SJCRH30 (cell line): ENCODE data around the gene OGFOD3. TPM values are rescaled to one million over a fixed set of nuclear protein-coding genes. Genes with fewer than 3 reads are reported as not detected.

ENCODE experiments used
- DNase-seq, 2 experiments: peaks; one replicate each; pipeline ENCODE4 v3.0.0-alpha.2; 2015 to 2020
- H3K27ac ChIP-seq: fragments of 250-450 bp; sonication (Bioruptor Pico); 2 replicates; pipeline ENCODE4 v1.5.1; 2020; ENCODE audit warnings: mild to moderate bottlenecking, moderate library complexity
- H3K27me3 ChIP-seq: fragments of 250-450 bp; sonication (Bioruptor Pico); 2 replicates; pipeline ENCODE4 v1.5.1; 2020; ENCODE audit warnings: mild to moderate bottlenecking, moderate library complexity
- H3K36me3 ChIP-seq: fragments of 250-450 bp; sonication (Bioruptor Pico); 2 replicates; pipeline ENCODE4 v1.5.1; 2020; ENCODE audit warnings: mild to moderate bottlenecking, moderate library complexity
- H3K4me1 ChIP-seq: fragments of 250-450 bp; sonication (Bioruptor Pico); 2 replicates; pipeline ENCODE4 v1.5.1; 2020; ENCODE audit warnings: mild to moderate bottlenecking, moderate library complexity
- H3K4me3 ChIP-seq: fragments of 250-450 bp; sonication (Bioruptor Pico); 2 replicates; pipeline ENCODE4 v1.5.1; 2020; ENCODE audit warnings: mild to moderate bottlenecking, moderate library complexity
- H3K9me3 ChIP-seq: fragments of 250-450 bp; sonication (Bioruptor Pico); replicated peaks from 2 replicates; pipeline ENCODE4 v1.5.1; 2020; ENCODE audit warnings: mild to moderate bottlenecking, moderate library complexity
- total RNA-seq: library from RNA; depleted of rRNA; stranded (reverse); fragments of >200 nt; shearing (Covaris generic); gene quantifications from 2 replicates; pipeline ENCODE4 v1.2.3, GENCODE V29; 2014

OGFOD3 gene
- total RNA-seq, 1 experiment from 2014 or later = 144 TPM

GRCh38 chr17:82410014-82410716, 8.2 kb downstream of the OGFOD3 start:
- H3K4me3 ChIP-seq = peak overlapping the region; percentile 43
- DNase-seq = peak; percentile 63 to 71
- H3K27ac ChIP-seq = peak overlapping the region; percentile 67; the same call in 1 of the 2 replicates
- H3K27me3 ChIP-seq = no peaks in the 10 kb centered on the region
- peaks cover 9% of the 10 kb centered on the region; the same call in 1 of the 2 replicates for H3K36me3 ChIP-seq
- peaks cover 53% of the 10 kb centered on the region for H3K4me1 ChIP-seq
- no peaks in the 10 kb centered on the region for H3K9me3 ChIP-seq

GRCh38 chr17:82408938-82409318, 9.5 kb downstream of the OGFOD3 start:
- Histone ChIP-seq H3K4me3 (peak overlapping the region; percentile 43), H3K27me3 (no peaks in the 10 kb centered on the region), H3K27ac (peak overlapping the region; percentile 67; the same call in 1 of the 2 replicates), H3K36me3 (peaks cover 18% of the 10 kb centered on the region), H3K9me3 (no peaks in the 10 kb centered on the region), H3K4me1 (peaks cover 53% of the 10 kb centered on the region)
- DNase-seq = peak; percentile 62 to 65

- Histone ChIP-seq H3K27me3 (no peaks in the 10 kb centered on the region), H3K27ac (peak overlapping the region; percentile 67; the same call in 1 of the 2 replicates), H3K4me3 (peak overlapping the region; percentile 43), H3K4me1 (peaks cover 51% of the 10 kb centered on the region), H3K9me3 (no peaks in the 10 kb centered on the region), H3K36me3 (peaks cover 20% of the 10 kb centered on the region)
- DNase-seq = peak; percentile 94 to 97
These were observed 10.0 kb downstream of the OGFOD3 start for GRCh38 chr17:82408288-82408937.

DNA sequence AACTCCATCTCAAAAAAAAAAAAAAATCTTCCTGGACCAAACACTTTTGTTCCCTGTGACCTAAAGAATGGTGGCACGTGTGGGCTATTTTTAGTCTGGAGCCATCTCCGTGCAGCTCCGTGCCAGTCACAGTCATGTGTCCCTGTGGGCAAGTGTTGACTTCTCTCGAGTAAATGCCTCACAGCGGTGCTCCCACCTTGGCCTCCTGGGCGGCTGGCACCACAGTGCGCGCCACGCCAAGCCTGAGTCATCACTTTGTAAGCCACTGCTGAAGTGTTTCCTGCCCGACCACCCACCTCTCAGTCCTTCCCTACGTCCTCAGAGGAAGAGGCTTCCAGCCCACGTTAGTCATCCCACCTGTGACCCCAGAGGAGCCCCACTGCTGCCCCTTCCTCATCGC, 11.1 kb downstream of the OGFOD3 start:
- H3K27ac ChIP-seq = peak overlapping the region; percentile 19; the same call in 1 of the 2 replicates
- DNase-seq = peak; percentile 49 to 53

DNA sequence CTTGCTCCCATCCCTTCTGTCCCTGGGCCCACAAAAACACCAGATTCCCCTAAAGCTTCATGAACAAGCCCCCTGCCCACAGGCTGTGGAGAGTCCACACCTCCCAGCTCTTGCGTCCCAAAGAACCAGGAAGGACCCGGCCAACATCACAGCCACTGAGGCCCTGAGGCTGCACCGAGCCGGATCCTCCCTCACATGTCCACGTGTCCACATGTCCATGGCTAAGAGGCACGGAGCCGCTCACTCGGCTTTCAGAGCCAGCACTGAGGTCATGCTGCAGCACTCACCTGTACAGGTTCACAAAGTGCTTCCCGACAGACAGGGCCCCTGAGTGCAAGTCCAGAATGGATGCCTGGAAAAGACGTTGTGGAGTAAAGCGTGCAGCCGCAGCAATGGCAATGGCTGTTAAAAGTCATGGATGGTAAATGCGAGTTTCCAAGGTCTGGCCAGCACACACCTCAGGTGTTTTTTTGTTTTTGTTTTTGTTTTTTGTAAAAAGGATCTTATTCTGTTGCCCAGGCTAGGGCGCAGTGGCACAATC, 12.2 kb downstream of the OGFOD3 start:
- no peak overlapping the region for H3K4me3 ChIP-seq
- H3K27ac ChIP-seq = no peak overlapping the region
- DNase-seq = no peak
- no peaks in the 10 kb centered on the region for H3K9me3 ChIP-seq
- peaks cover 38% of the 10 kb centered on the region for H3K36me3 ChIP-seq
- H3K27me3 ChIP-seq = no peaks in the 10 kb centered on the region
- H3K4me1 ChIP-seq = peaks cover 36% of the 10 kb centered on the region

More for the DNA sequence above, 11.1 kb downstream of the OGFOD3 start:
- no peak overlapping the region for H3K4me3 ChIP-seq
- H3K9me3 ChIP-seq = no peaks in the 10 kb centered on the region
- peaks cover 29% of the 10 kb centered on the region for H3K36me3 ChIP-seq
- H3K27me3 ChIP-seq = no peaks in the 10 kb centered on the region
- H3K4me1 ChIP-seq = peaks cover 40% of the 10 kb centered on the region

DNA sequence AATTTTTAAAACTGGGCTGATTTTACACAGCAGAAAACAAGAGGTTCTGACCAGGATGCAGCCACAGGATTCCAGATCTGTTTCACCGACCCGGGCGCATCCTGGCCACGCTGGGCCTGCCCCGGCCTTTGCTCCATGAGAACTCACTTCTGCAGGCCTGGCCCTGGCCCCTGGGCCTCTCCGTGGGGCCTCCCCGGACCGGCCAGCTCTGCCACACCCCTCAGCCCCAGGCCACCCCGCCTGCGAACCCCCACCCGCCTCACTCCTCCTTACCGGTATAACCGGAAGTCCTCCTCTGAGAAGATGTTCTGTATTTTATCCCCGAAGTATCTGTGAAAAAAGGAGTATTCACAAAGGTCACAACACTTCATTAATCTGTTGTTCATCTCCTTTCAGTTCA, 13.3 kb downstream of the OGFOD3 start:
- peaks cover 41% of the 10 kb centered on the region for H3K36me3 ChIP-seq
- no peak overlapping the region for H3K27ac ChIP-seq
- H3K4me1 ChIP-seq = peaks cover 41% of the 10 kb centered on the region
- no peaks in the 10 kb centered on the region for H3K9me3 ChIP-seq
- DNase-seq = no peak
- no peaks in the 10 kb centered on the region for H3K27me3 ChIP-seq
- H3K4me3 ChIP-seq = no peak overlapping the region

- Histone ChIP-seq H3K27me3 (no peaks in the 10 kb centered on the region), H3K27ac (no peak overlapping the region), H3K4me1 (peaks cover 41% of the 10 kb centered on the region), H3K4me3 (no peak overlapping the region), H3K9me3 (no peaks in the 10 kb centered on the region), H3K36me3 (peaks cover 41% of the 10 kb centered on the region)
- DNase-seq = no peak
These were observed 14.4 kb downstream of the OGFOD3 start for GRCh38 chr17:82403662-82404660.

GRCh38 chr17:82402865-82403264, 15.5 kb downstream of the OGFOD3 start:
- peaks cover 36% of the 10 kb centered on the region for H3K4me1 ChIP-seq
- no peaks in the 10 kb centered on the region for H3K27me3 ChIP-seq
- peaks cover 41% of the 10 kb centered on the region for H3K36me3 ChIP-seq
- DNase-seq = no peak
- H3K27ac ChIP-seq = no peak overlapping the region
- H3K9me3 ChIP-seq = no peaks in the 10 kb centered on the region
- no peak overlapping the region for H3K4me3 ChIP-seq

DNA sequence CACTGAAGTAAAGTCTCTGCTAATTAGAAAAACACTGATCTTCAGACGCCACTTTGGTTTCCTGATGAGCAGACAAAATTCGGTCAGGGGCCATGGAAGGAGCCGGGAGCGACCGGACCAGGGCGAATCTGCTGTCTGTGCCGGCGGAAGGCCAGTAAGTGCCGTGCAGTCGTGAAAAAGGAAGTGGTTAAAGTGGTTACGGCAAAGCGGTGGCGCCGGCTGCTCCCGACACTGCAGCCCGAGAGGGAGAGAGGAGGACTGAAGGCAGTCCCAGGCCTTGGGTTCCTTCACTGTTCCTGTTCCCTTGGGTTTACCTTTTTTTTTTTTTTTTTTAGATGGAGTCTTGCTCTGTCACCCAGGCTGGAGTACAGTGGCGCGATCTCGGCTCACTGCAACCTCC, 17.6 kb downstream of the OGFOD3 start:
- H3K27ac ChIP-seq = peak overlapping the region; percentile 73; the same call in 1 of the 2 replicates
- DNase-seq = peak in 1 of 2 experiments; percentile 16
- no peaks in the 10 kb centered on the region for H3K27me3 ChIP-seq
- no peaks in the 10 kb centered on the region for H3K9me3 ChIP-seq
- peaks cover 43% of the 10 kb centered on the region for H3K36me3 ChIP-seq
- no peak overlapping the region for H3K4me3 ChIP-seq
- H3K4me1 ChIP-seq = peaks cover 31% of the 10 kb centered on the region

DNA sequence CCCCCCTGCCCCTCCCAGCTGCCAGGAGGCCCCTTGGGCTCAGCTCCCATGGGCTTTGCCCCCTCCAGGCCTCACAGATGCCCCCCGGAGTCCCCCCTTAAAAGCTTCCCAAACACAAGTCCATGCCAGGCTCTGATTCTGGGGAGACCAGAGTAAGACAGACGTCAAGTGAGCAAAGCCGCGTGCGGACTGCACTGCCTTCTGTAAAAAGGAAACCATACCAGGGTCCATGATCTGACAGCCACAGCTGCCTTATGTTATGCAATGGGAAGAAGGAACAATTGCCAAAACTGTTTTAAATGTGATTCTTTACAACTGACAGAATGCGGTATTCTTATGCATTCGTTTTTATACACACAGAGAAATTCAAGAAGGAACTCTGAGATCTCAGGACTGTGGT, 18.2 kb downstream of the OGFOD3 start:
- H3K36me3 ChIP-seq = peaks cover 42% of the 10 kb centered on the region
- peak overlapping the region; percentile 1; the same call in 1 of the 2 replicates for H3K4me3 ChIP-seq
- peak overlapping the region; percentile 73 for H3K27ac ChIP-seq

DNA sequence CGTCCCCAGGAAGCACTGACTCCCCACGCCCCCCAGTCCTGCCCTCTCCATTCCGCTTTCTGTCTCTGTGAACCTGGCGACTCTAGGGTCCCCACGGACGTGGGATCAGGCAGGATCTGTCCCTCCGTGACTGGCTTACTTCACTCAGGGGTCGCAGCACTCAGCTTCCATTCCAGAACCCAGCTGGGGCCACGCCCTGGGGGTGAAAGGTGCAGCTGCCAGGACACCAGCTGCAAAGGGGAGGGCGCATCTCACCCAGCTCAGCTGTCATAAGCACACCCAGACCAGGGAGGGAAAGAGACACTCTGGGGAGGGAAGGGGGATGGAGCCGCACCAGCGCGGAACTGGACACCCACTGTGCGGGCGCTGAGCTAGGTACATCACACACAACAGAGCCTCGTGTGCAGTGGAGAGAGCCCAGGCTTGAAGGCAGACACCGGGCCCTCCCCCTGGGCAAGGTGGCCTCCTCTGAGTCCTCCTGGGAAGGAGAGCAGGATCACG, 18.7 kb downstream of the OGFOD3 start:
- H3K27ac ChIP-seq = peak overlapping the region; percentile 73
- peak overlapping the region; percentile 1; the same call in 1 of the 2 replicates for H3K4me3 ChIP-seq

More for the DNA sequence above, 18.2 kb downstream of the OGFOD3 start:
- Histone ChIP-seq H3K9me3 (no peaks in the 10 kb centered on the region), H3K4me1 (peaks cover 31% of the 10 kb centered on the region), H3K27me3 (no peaks in the 10 kb centered on the region)
- DNase-seq = peak; percentile 77 to 85

DNA sequence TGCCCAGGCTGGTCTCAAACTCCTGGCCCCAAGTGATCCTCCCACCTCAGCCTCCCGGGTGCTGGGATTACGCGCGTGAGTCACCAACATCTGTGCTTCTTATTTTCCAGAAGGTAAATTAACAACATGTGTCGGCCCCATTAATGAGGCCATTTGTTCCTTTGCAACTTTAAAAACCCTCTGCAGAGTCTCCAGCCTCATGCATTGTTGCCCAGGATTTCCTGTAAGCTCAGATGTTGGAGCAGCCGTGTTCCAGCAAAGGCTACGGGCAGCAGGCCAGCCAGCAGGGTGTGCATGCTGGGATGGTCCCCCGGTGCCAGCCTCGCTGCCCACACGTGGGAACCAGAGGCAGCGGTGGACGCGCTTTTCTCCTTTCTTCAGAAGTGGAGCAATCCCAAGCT, 19.3 kb downstream of the OGFOD3 start:
- peaks cover 31% of the 10 kb centered on the region for H3K4me1 ChIP-seq
- H3K4me3 ChIP-seq = no peak overlapping the region
- H3K27ac ChIP-seq = peak overlapping the region; percentile 73
- H3K36me3 ChIP-seq = peaks cover 39% of the 10 kb centered on the region
- no peaks in the 10 kb centered on the region for H3K9me3 ChIP-seq
- DNase-seq = peak; percentile 84 to 88
- H3K27me3 ChIP-seq = no peaks in the 10 kb centered on the region

More for the DNA sequence above, 18.7 kb downstream of the OGFOD3 start:
- no peaks in the 10 kb centered on the region for H3K9me3 ChIP-seq
- peaks cover 39% of the 10 kb centered on the region for H3K36me3 ChIP-seq
- no peaks in the 10 kb centered on the region for H3K27me3 ChIP-seq
- peak; percentile 98 to 99 for DNase-seq
- H3K4me1 ChIP-seq = peaks cover 31% of the 10 kb centered on the region

- H3K27ac ChIP-seq = no peak overlapping the region
- H3K4me3 ChIP-seq = no peak overlapping the region
- no peaks in the 10 kb centered on the region for H3K9me3 ChIP-seq
- no peaks in the 10 kb centered on the region for H3K27me3 ChIP-seq
- peaks cover 41% of the 10 kb centered on the region for H3K36me3 ChIP-seq
- DNase-seq = peak in 1 of 2 experiments; percentile 31
- peaks cover 31% of the 10 kb centered on the region for H3K4me1 ChIP-seq
These were observed 20.7 kb downstream of the OGFOD3 start for GRCh38 chr17:82397449-82398335.
